C4-2B (cell line): ENCODE measurements around the gene MICAL2.

Experiments used
- CTCF ChIP-seq: fragments of 450-650 bp; conservative IDR thresholded peaks from 2 replicates; pipeline ENCODE4 v1.5.1; 2017; ENCODE audit warnings: mild to moderate bottlenecking
- ZFX ChIP-seq: fragments of 450-650 bp; IDR thresholded peaks from 2 replicates; pipeline ENCODE4 v1.6.1; 2017

- no peak for TF ChIP-seq CTCF
- no peak for TF ChIP-seq ZFX
Observed at GRCh38 chr11:12195768-12196167, 85.4 kb downstream of the MICAL2 start.
